ENCODE results near the gene TUBB4B.

DNA sequence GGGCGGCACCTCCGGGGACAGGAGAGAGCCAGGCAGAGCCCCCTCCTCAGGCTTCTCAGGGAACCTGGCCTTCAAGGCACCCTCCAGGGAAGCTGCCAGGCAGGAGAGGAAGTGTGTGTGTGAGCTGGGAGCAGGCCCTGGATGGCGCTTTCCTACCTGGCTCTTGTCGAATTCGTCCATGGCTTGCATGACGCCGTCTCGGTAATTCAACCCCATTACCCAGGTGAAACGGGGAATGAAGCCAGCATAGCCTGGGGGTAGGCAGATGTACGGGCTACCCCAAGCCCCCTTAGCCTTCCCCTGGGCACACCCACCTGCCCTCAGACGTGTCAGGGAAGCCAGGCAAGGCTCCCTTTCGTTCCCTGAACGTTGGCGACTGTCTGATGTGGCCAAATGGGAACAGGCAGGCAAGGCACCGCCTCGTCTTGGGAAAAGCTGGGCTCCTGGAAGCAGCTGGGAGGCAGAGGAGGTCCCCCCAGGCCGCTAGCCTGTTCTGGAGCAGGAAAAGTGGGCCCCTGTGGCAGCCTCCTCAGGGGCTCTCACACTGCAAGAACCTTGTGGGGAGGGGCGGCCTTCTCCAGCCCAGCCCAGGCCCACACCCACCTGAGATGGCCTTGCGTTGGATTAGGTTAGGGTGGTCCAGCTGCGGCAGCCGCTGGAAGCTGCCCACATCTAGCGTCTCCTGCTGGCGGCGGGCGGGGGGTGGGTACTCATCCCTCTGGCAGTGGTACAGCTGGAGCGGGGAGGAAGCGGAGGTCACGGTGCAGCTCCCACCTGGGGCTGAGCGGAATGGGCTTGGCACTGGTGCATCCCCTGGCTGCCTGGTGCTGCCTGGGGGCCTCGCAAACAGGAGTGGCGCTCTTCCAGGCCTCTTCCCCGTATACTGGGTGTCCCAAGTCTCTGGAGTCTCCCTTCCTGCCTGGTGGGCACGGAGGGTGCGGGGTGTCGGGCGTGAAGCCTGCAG, 3.7 kb downstream of the TUBB4B start:
- TF ChIP-seq CTCF (IDR thresholded peaks at IDR 0.05) (no peak), POLR2A (IDR thresholded peaks at IDR 0.05) (no peak)
